Fibroblast of skin of right quadriceps (primary cell): ENCODE measurements around the gene VPS37D.

Experiments used
- DNase-seq: peaks from one replicate; pipeline ENCODE4 v3.0.0-alpha.2; 2013

The VPS37D gene

GRCh38 chr7:73681031-73681430 lies 13.4 kb downstream of the VPS37D start:
- no peak for DNase-seq

GRCh38 chr7:73682745-73683055 lies 15.1 kb downstream of the VPS37D start:
- DNase-seq, result no peak

GRCh38 chr7:73683056-73683787 lies 15.6 kb downstream of the VPS37D start, which contains the start of the genes BUD23 and DNAJC30:
TSS of gene BUD23 (plus strand) at chr7:73683597. CDS start at chr7:73683626, 29 bp downstream.
TSS of gene DNAJC30 (minus strand) at chr7:73683453. CDS start at chr7:73683423, 30 bp downstream.
- DNase-seq, result peak; percentile 94

- no peak for DNase-seq
Measured at GRCh38 chr7:73683788-73684693, 16.4 kb downstream of the VPS37D start.

GRCh38 chr7:73685311-73685710 lies 17.7 kb downstream of the VPS37D start:
- no peak for DNase-seq

GRCh38 chr7:73688288-73688687 lies 20.7 kb downstream of the VPS37D start:
- no peak for DNase-seq

GRCh38 chr7:73690646-73691045 lies 23.0 kb downstream of the VPS37D start:
- DNase-seq, result no peak

- no peak for DNase-seq
Measured at GRCh38 chr7:73696372-73696771, 28.7 kb downstream of the VPS37D start.

- no peak for DNase-seq
Measured at GRCh38 chr7:73698410-73698809, 30.8 kb downstream of the VPS37D start.

- no peak for DNase-seq
Measured at GRCh38 chr7:73699370-73700068, 31.9 kb downstream of the VPS37D start.

GRCh38 chr7:73700069-73700423 lies 32.4 kb downstream of the VPS37D start:
- DNase-seq, result no peak

GRCh38 chr7:73700581-73701134 lies 33.0 kb downstream of the VPS37D start:
- DNase-seq, result no peak

- DNase-seq, result peak; percentile 68
Measured at GRCh38 chr7:73701357-73701995, 33.8 kb downstream of the VPS37D start.

GRCh38 chr7:73702226-73702625 lies 34.6 kb downstream of the VPS37D start:
- no peak for DNase-seq

- no peak for DNase-seq
Measured at GRCh38 chr7:73702665-73703064, 35.0 kb downstream of the VPS37D start.

GRCh38 chr7:73703225-73703624 lies 35.6 kb downstream of the VPS37D start:
- no peak for DNase-seq

GRCh38 chr7:73703757-73704639 lies 36.4 kb downstream of the VPS37D start:
- DNase-seq, result peak; percentile 74

GRCh38 chr7:73704640-73705550 lies 37.3 kb downstream of the VPS37D start:
- peak; percentile 87 for DNase-seq

- DNase-seq, result no peak
Measured at GRCh38 chr7:73705551-73705920, 37.9 kb downstream of the VPS37D start.
